ENCODE results near the gene CLTCL1.
A peak's percentile ranks its signal among the peaks of the same experiment; 100 is the strongest.
"Not testable (repeated sequence)": the region's sequence is repeated elsewhere in the genome, so short reads cannot be mapped to it uniquely, and the experiment has no call there.

The CLTCL1 gene

DNA sequence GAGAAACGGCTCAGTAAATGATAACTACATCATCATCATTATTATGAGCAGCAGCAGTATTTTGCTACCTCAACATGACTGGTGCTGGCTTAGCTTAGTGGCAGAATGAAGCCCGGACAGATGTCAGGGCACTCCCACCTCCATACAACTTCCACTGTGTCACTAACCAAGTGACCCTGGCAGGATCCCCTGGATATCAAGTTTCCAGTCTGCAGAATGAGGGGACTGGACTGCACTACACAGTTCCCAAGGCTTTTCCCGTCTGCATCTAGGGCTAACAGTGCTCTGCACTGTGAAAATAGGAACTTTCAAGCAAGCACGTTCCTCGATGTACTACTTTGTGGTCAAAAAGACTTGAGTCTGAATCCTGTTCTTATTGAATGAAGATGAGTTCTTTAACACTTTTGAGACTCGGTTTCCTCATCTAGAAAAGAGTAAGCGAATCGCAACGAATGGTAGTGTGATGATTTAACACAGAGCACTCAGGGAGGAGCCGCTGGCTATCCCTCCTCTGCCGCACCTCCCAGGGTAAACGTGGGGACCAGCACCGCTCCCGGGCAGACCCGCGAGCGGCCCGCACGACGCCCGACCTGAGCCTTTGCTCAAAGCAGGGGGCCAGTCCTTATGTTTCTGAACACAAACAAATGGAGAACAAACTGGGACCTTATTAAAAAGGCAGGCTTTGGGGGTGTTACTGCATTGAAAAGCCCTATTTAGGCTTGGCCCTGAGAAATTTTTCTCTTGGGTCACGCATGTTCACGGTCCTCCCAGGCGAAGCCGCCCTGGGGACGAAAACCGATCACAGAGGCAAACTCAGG lies 910 bp downstream of the CLTCL1 start:
- DNase-seq = no peak

DNA sequence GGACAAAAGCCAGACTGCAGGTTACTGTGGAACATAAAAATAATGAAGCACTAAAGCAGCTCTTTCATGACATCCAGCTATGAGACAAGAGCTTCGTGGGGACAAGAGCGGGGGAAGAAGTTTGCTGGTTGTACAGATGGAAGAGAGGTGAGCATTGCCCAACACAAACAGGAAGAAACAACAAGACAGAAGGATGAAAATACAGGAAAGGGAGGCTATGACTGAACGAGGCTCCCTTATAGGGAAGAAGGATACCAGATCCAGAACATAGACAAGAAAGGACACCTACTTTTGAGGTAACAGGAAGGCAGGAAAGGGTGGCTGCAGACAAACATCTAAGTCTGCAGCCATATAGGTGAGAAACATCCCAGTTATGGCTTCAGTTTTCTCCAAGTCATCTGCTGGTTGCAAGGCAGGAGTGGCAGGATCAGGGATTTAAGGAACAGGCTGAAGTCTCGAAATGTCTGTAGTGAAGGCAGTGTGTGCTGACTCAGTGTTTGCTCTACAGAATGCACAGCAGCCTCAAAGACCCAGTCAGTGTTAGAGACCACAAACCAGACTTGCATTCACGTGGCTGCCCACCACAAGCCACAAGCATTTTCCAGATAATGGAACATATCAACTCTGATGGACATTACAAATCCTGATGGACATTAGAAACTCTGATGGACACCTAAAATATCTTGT lies 1.9 kb downstream of the CLTCL1 start:
- peak; percentile 18 for DNase-seq

DNA sequence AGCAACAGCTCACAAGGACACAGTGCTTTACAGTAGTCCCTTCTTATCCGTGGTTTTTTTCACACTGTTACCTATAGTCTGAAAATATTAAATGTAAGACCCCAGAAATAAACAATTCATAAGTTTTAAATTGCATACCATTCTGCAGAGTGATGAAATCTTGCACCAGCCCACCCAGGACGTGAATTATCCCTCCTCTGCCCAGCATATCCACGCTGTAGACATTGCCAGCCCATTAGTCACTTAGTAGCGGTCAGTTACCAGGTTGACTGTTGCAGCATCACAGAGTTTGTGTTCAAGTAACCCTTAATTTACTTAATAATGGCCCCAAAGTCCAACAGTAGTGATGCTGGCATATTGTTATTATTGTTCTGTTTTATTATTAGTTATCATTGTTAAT lies 3.6 kb downstream of the CLTCL1 start:
- no peak for DNase-seq

DNA sequence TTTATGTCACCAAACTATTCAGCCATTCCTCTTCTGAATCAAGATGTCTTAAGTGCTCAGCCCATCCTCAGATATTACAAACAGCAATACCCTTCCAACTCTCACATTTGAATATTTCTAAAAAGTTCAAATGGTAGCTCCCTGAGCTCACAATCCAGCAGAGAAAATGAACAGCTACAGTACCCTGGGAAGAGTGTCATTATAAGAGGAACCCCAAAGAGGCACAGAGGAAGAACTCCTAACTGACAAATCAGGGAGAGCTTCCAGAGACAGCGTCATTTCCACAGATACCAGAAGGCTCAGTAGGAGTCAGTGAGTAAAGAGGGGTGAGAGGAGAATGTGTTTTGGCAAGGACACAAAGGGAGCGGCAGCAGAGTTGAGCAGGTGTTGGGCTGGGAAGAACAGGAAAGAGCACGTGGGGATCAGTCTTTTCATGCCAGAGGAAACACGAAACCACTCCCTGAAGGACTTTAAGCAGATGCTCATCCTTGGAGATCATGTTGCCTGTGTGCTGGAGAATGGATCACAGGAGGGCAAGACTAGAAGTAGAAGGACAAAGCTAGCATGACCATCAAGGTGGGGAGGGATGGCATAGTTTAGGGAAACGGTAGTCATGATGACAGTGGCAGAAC lies 4.3 kb downstream of the CLTCL1 start:
- DNase-seq = no peak

DNA sequence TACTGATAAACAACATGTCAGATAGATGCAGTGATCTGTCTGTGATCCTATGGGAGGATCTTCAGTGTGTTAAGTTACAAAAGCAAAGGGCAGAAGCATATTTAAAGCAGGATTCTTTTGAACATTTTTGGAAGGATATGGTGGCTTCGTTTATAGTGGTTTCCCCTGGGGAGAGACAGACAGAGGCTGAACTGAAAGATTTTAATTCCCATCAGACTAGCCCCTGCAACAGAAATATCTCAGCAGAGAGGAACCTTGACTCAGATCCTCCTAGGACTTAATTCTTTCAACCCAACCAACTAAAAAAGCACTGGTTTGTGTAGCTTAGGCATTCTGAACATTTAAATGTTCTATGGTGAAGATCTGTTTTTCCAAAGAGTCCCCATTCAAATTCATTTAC lies 5.7 kb downstream of the CLTCL1 start:
- DNase-seq = no peak

DNA sequence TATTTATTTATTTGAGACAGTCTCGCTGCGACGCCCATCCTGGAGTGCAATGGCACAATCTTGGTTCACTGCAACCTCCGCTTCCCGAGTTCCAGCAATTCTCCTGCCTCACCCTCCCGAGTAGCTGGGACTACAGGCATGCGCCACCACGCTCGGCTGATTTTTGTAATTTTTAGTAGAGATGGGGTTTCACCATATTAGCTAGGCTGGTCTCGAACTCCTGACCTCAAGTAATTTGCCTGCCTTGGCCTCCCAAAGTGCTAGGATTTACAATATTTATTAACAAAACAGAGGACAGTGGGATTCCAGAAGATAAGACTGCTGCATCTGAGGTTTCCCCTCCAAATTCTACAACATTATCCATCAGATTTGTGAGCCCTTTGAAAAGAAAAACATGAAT lies 12.4 kb downstream of the CLTCL1 start:
- DNase-seq = not testable (repeated sequence)

DNA sequence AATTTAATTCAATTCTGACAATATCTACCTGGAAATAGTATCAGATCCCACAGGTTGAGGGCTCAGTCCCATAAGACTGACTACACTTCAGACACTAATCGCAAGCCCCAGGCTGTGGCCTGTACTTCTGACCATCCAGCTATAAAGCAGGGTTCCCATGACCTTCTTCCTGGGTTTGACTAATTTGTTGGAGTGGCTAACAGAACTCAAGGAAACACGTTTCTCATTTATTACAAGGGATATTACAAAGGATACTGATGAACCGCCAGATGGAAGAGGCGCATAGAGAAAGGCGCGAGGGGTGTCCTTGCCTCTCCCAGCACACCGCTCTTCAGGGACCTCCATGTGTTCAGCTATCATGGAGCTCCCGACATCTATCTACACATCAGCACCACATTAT lies 13.7 kb downstream of the CLTCL1 start:
- no peak for DNase-seq

DNA sequence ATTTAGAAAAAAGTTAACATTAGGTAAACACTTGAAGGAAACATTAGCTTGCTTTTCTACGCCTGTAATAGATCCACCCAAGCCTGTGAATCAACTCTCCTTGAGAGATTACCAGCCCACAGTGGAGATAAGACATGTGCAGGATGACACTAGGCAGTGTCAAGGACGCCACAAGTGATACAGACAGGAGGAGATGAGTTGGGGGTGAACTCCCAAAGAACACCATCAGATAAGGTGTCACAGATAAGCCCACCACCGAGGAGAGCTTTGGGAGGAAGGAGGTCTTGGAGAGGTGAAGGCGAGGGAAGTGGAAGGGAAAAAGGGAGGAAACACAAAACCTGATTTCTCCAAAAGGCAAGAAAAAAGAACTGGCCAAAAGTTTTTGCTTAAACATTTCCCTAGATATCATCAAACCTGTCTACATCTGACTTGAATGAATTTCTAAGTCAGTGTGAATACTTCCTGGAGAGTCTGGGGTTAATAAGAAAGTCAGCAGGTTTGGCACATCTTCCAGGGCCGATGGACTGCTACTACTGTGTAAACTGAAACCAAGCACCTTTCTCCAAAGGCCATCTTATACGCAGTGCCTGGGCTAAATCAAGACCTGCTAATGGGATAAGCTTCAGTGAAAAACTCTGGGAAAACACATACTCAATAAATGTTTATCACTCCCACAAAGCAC lies 15.5 kb downstream of the CLTCL1 start:
- no peak for DNase-seq

DNA sequence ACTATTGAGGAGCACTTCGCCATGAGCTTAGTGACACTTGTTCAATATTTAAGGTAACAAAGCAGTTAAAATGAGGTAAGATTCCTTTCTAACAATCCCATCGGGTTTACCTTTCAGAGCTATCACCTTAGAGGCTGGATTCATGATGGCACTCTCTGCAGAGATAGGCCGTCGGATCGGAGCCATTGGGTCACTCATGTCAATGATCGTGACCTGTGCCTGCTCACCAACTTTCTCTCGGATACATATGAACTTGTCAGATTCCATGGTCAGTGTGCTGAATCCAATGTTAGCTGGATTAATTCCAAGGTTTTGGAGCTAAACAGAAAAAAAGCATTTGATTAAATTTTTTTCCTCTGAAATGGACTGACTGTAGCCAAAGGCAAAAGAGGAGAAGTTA lies 16.0 kb downstream of the CLTCL1 start:
- no peak for DNase-seq

DNA sequence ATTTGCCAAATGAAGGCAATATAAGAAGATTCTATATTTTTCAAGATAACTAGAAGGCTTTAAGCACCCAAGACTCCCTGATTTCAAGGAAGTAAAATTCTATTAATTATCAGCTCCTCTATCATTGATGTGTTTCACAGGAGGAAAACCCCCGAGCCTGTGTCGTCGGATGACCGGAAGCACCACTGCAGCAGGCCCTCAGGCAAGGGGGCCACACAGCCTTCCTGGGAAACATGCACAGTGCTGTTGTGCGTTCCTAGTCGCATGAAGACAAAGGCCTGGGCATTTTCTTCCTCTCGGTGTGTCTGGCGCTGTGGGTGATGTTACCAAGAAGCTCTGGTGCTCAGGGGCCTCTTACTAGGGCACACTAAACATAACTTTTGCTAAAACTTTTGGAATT lies 16.4 kb downstream of the CLTCL1 start:
- DNase-seq = no peak

DNA sequence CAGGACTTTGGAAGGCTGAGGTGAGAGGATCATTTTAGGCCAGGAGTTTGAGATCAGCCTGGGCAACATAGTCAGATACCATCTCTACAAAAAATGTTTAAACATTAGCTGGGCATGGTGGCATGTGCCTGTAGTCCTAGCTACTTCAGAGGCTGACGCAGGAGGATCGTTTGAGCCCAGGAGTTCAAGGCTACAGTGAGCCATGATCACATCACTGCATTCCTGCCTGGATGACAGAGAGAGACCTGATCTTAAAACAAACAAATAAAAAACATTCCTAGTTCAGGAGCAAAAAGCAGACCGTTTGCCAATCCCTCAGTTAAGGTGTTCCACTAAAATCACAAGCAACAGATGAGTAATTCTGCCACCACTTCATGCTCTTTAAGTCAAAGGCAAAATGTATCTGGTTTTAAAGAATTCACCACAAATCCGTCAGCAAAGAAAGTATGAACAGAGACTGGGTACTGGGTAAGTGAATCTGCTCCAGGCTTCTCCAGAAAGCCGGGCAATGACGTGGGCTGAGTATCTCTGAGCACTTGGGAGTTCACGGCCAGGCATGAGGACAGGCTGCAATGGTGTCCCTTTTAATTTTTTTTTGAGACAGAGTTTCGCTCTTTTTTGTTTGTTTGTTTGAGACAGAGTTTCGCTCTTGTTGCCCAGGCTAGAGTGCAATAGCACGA lies 19.5 kb downstream of the CLTCL1 start:
- DNase-seq = no peak

DNA sequence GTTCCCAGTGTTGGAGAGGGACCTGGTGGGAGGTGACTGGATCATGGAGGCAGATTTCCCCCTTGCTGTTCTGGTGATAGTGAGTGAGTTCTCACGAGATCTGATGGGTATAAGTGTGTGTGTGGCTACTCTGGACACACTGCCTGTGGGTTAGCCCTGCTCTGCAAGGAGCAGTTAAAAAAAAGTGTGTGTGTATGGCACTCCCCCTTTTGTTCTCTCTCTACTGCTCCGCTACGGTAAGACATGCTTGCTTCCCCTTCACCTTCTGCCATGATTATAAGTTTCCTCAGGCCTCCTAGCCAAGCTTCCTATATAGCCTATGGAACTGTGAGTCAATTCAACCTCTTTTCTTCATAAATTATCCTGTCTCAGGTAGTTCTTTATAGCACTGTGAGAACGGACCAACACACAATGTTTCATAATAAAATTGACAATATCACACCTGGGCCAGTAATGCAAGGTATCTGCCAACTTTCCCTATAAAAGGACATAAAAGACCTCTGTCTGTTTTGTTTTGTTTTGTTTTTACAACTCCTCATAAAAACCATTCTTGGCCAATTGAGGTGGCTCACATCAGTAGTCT lies 20.2 kb downstream of the CLTCL1 start:
- DNase-seq = no peak

DNA sequence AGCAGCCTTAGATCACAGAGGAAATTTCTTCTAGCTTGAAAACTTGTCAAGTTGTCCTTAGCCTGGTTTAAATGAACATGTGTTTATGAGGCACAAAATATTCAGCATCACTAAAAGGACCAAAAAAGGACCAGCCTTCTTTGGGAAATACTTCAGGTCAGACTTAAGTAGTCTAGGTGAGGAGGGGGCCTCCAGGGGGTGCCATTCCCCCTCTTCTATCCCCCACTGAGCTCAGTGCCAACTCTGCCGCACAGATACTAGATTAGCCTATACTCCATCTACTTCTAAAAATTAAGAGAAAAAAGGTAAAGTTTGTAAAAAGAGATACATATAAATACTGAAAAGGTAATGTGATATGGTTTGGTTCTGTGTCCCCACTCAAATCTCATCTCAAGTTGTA lies 20.6 kb downstream of the CLTCL1 start:
- no peak for DNase-seq

DNA sequence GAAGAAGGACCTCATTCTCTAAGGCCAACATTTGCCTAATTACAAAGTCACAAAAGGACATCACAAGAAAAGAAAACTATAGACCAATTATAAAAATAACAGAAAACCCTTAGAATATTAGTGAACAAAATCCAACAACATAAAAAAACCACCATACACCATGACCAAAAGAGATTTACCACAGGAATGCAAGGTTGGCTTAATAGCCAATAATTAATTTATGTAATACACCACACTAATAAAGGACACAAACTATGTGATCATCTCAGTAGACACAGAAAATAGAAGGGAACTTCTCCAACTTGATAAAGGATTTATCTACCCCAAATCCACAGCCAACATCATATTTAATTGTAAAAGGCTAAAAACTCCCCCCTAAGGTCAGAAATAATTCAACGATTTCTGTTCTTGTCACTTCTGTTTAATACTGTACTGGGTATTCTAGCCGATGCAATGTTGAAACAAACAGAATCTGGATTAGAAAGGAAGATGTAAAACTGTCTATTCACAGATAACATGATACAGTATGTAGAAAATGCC lies 24.9 kb downstream of the CLTCL1 start:
- DNase-seq = no peak

DNA sequence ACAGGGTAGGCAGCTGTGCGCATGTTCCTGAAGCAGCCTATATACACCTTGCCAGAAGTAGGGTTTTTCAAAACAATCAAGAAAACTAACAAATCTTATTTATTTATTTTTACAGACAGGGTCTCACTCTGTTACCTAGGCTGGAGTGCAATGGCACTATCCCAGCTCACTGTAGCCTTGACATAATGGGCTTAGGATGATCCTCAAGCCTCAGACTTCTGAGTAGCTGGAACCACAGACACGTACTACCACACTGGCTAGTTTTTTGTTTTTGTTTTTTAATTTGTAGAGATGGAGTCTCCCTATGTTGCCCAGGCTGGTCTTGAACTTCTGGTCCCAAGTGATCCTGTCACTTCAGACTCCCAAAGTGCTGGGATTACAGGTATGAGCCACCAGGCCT lies 25.7 kb downstream of the CLTCL1 start:
- DNase-seq = no peak

DNA sequence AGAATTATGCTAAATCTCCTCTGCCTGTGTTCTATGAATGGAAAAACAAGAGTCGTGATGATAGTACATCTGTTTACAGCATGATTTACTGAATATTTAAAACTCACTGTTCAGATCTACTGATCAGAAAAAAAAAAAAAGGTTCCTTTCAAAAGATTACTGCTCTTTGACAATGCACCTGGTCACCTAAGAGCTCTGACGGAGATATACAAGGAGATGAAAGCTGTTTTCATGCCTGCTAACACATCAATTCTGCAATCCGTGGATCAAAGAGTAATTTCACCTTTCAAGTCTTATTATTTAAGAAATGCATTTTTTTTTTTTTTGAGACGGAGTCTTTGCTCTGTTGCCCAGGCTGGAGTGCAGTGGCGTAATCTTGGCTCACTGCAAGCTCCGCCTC lies 30.7 kb downstream of the CLTCL1 start:
- DNase-seq = no peak

DNA sequence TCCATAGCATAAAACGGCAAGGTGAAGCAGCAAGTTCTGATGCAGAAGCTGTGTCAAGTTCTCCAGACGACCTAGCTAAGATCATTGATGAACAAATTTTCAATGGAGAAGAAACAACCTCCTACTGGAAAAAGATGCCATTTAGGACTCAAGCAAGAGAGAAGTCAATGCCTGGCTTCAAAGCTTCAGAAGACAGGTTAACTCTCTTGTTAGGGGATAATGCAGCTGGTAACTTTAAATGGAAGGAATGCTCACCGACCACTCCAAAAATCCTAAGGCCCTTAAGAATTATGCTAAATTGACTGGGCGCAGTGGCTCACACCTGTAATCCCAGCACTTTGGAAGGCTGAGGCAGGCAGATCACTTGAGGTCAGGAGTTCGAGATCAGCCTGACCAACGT lies 31.3 kb downstream of the CLTCL1 start:
- DNase-seq = no peak

DNA sequence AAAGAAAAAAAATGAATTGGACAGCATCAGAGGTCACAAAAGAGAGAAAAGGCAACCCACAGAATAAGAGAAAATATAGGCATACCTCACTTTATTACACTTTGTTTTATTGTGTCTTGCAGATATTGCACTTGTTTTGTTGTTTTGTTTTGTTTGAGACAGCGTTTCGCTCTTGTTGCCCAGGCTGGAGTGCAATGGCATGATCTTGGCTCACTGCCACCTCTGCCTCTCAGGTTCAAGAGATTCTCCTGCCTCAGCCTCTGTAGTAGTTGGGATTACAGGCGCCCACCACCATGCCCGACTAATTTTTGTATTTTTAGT lies 32.6 kb downstream of the CLTCL1 start:
- not testable (repeated sequence) for DNase-seq

DNA sequence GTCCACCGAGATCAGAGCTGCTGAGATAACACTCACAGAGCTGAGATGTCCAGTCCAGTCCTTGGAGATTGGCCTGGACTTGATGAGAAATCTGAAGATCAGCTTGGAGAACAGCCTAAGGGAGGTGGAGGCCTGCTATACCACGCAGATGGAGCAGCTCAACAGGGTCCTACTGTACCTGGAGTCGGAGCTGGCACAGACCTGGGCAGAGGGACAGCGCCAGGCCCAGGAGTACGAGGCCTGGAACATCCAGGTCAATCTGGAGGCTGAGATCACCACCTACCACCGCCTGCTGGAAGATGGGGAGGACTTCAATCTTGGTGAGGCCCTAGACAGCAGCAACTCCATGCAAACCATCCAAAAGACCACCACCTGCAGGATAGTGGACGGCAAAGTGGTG lies 33.1 kb downstream of the CLTCL1 start:
- no peak for DNase-seq

DNA sequence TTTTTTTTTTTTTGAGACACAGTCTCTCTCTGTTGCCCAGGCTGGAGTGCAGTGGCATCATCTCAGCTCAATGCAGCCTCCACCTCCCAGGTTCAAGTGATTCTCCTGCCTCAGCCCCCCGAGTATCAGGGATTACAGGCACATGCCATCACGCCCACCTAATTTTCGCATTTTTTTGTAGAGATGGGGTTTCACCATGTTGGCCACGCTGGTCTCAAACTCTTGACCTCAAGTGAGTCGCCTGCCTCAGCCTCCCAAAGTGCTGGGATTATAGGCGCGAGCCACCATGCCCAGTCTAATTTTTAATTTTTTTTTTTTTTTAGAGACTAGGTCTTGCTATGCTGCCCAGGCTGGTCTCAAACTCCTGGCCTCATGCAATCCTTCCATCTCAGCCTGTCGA lies 35.2 kb downstream of the CLTCL1 start:
- DNase-seq = not testable (repeated sequence)

DNA sequence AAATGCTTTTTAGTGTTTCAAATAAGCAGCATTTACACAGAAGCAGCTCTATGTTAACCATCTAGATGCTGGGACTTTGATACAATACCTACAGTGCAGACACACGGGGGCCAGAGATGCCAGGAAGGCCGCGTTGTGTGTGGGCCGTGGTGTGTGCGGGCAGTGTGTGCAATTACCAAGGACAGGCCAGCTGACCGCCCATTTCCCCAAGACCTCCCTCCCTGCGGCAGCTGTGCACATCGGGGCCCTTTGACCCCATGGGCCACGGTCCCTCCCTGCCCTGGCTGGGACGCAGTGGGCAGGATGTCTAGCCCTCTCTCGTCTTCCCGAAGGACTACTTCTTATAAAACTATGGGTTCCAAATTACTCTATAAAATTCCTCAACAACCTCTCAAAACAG lies 38.4 kb downstream of the CLTCL1 start:
- DNase-seq = no peak

DNA sequence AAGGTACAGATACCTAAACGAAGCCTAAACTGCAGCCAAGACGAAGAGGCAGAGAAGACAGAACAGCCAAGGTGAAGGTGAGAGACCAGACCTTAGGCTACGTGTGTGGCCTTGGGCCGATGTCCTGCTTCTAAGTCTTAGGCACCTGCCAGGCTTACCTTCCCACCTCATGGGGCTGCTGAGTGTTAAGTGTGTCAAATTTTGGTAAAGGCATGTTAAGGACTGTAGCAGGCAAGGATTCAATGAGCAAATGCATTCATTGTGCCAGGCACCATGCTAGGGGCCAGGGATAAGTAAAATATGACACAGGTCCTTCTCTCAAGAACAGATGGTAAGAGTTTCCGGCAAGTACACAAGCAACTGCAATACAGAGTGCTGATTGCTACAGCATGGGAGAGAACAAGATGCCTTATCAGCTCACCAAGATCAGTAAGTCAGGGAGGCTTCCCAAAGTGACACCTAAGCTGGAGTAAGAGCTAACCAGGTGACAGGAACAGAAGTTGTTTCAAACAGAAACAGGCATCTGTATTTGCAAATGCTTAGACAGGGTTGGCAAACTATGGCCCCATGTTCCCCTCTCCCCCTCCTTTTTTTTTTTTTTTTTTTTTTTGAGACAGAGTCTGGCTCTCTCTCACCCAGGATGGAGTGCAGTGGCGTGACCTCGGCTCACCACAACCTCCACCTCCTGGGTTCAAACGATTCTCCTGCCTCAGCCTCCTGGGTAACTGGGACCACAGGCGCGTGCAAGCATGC lies 46.7 kb downstream of the CLTCL1 start:
- DNase-seq = no peak
